Large intestine (tissue), 3 donors: Measurements from ENCODE around the gene MYL5. TPM values are rescaled to one million over a fixed set of nuclear protein-coding genes. Genes with fewer than 3 reads are reported as not detected.
A peak's percentile ranks its signal among the peaks of the same experiment; 100 is the strongest.

Source experiments
- DNase-seq, 2 donors: peaks; one replicate each; pipeline versions ENCODE4 v3.0.0 to v3.0.0-alpha.2; 2013
- H3K27ac ChIP-seq: one replicate; pipeline ENCODE4 v1.5.1; 2013; ENCODE audit warnings: low read length
- H3K27me3 ChIP-seq: 2 replicates; pipeline ENCODE4 v1.6.1; 2013; ENCODE audit warnings: low read length; ENCODE audit not compliant: control insufficient read depth, insufficient read depth
- H3K36me3 ChIP-seq: 2 replicates; pipeline ENCODE4 v1.6.1; 2013; ENCODE audit warnings: low read length; ENCODE audit not compliant: control insufficient read depth, insufficient read depth
- H3K4me1 ChIP-seq: one replicate; pipeline ENCODE4 v1.6.1; 2013; ENCODE audit warnings: low read length; ENCODE audit not compliant: control insufficient read depth, insufficient read depth
- H3K4me3 ChIP-seq: one replicate; pipeline ENCODE4 v1.5.1; 2013; ENCODE audit warnings: low read length
- H3K9me3 ChIP-seq: one replicate; pipeline ENCODE4 v1.6.1; 2013; ENCODE audit warnings: mild to moderate bottlenecking, low read depth, low read length, moderate library complexity; ENCODE audit not compliant: control insufficient read depth
- WGBS: methylation state at CpG from one replicate; pipeline ENCODE4 v1.1.5; 2013; ENCODE audit warnings: low lambda C conversion rate; ENCODE audit not compliant: insufficient coverage; 5-methylcytosine and 5-hydroxymethylcytosine counted together
- polyA plus RNA-seq: library from polyadenylated mRNA; unstranded; fragments of 120-200 nt; gene quantifications from one replicate; pipeline ENCODE4 v1.2.1, GENCODE V29; 2013

Gene MYL5
- polyA plus RNA-seq, 1 donor, result 56.4 TPM

- peak in 1 of 2 donors; percentile 49 for DNase-seq
- H3K27me3 ChIP-seq, result no peaks in the 10 kb centered on the region
- peaks cover 11% of the 10 kb centered on the region for H3K9me3 ChIP-seq
- H3K4me3 ChIP-seq, result peak overlapping the region; percentile 4
- H3K27ac ChIP-seq, result no peak overlapping the region
- peaks cover 44% of the 10 kb centered on the region for H3K4me1 ChIP-seq
- no peaks in the 10 kb centered on the region for H3K36me3 ChIP-seq
- no CpG with 5 or more reads among the region's 58 CpGs for WGBS
Observed at GRCh38 chr4:681736-682451, 7.6 kb downstream of the MYL5 start.

DNA sequence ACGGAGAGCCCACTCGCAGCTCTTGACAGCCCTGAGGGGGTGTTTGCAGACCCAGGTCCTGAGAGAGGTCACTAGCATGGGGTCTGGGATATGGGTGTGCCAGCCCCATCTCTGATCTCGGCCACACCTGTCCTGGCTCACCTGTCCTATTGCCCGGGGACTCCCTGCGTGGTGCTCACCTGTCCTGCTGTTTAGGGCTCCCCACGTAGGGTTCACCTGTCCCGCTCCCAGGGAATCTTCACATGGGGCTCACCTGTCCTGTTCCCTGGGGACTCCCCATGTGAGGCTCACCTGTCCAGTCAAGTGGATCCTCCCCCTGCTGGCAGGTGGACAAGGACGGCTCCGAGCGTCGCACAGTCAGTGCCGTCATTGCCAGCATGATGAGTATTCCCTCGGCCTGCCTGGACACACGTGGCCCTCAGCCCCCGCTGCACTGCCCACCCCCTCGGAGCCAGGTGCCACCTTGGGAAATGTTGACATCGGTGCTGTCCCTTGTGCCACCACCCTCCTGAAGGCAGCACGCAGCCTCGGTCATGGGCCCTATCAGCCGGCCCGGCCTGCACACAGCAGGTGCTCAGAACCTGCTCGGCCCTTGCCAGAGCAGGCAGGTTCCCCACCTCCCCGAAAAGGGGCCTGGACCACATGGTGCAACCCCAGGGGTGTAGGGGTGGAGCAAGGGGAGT lies 8.3 kb downstream of the MYL5 start:
- H3K27me3 ChIP-seq, result no peaks in the 10 kb centered on the region
- H3K4me3 ChIP-seq, result no peak overlapping the region
- no peaks in the 10 kb centered on the region for H3K36me3 ChIP-seq
- no CpG with 5 or more reads among the region's 23 CpGs for WGBS
- DNase-seq, result no peak
- H3K4me1 ChIP-seq, result peaks cover 44% of the 10 kb centered on the region
- no peak overlapping the region for H3K27ac ChIP-seq
- peaks cover 11% of the 10 kb centered on the region for H3K9me3 ChIP-seq

GRCh38 chr4:683247-683897 lies 9.0 kb downstream of the MYL5 start:
- no peaks in the 10 kb centered on the region for H3K27me3 ChIP-seq
- no CpG with 5 or more reads among the region's 25 CpGs for WGBS
- H3K4me1 ChIP-seq, result peaks cover 39% of the 10 kb centered on the region

GRCh38 chr4:683982-684622 lies 9.8 kb downstream of the MYL5 start:
- H3K36me3 ChIP-seq, result no peaks in the 10 kb centered on the region
- H3K27me3 ChIP-seq, result peaks cover 2% of the 10 kb centered on the region
- H3K9me3 ChIP-seq, result peaks cover 11% of the 10 kb centered on the region
- H3K4me1 ChIP-seq, result peaks cover 42% of the 10 kb centered on the region
- WGBS, result no CpG with 5 or more reads among the region's 19 CpGs
- peak; percentile 70 to 75 for DNase-seq
- H3K4me3 ChIP-seq, result no peak overlapping the region
- no peak overlapping the region for H3K27ac ChIP-seq

More at GRCh38 chr4:683247-683897, 9.0 kb downstream of the MYL5 start:
- no peak for DNase-seq
- Histone ChIP-seq H3K27ac (no peak overlapping the region), H3K9me3 (peaks cover 11% of the 10 kb centered on the region), H3K36me3 (no peaks in the 10 kb centered on the region), H3K4me3 (no peak overlapping the region)

- no peak overlapping the region for H3K27ac ChIP-seq
- no peaks in the 10 kb centered on the region for H3K36me3 ChIP-seq
- no peak overlapping the region for H3K4me3 ChIP-seq
- no CpG with 5 or more reads among the region's 21 CpGs for whole genome bisulfite sequencing
- H3K9me3 ChIP-seq, result peaks cover 11% of the 10 kb centered on the region
- H3K27me3 ChIP-seq, result peaks cover 2% of the 10 kb centered on the region
- peaks cover 48% of the 10 kb centered on the region for H3K4me1 ChIP-seq
- no peak for DNase-seq
Observed at GRCh38 chr4:684623-685327, 10.4 kb downstream of the MYL5 start.

DNA sequence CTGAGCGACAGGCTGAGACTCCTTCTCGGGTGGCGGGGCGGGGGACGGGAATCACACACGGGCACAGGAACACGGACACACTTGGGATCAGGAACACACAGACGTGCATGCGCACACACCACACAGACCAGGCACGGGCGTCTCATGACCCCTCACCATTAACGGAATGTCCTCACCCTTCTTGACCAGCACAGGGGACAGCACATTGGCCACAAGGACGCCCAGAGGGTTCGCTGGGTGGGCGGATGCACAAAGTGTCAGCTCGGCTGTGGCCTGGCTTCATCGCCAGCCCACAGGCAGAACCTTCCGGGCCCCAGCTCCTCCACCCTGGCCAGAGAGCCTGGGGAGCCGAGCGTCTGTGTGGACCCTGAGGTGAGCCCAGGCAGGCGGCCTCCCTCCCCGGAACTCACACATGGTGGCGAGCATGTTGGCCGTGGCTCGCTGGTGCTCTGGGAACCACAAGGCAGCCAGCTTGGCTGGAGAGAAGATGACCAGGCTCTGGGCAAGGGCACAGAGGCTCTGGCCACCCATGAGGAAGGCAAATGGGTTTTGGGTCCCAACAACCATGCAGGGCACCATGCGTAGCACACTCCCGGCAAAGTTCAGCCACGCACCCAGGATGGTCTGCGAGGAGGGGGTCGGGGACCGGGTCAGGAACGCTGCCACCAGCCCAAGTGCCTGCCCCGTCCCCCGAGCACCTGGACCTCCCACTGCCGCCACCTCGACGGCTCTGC lies 11.5 kb downstream of the MYL5 start:
- Histone ChIP-seq H3K4me1 (peaks cover 46% of the 10 kb centered on the region), H3K27ac (no peak overlapping the region), H3K36me3 (no peaks in the 10 kb centered on the region), H3K9me3 (peaks cover 7% of the 10 kb centered on the region), H3K4me3 (no peak overlapping the region), H3K27me3 (peaks cover 2% of the 10 kb centered on the region)
- no peak for DNase-seq
- WGBS, result no CpG with 5 or more reads among the region's 37 CpGs

- no CpG with 5 or more reads among the region's 31 CpGs for WGBS
- no peaks in the 10 kb centered on the region for H3K36me3 ChIP-seq
- no peak overlapping the region for H3K27ac ChIP-seq
- H3K9me3 ChIP-seq, result peaks cover 7% of the 10 kb centered on the region
- peaks cover 2% of the 10 kb centered on the region for H3K27me3 ChIP-seq
- no peak for DNase-seq
- no peak overlapping the region for H3K4me3 ChIP-seq
- peaks cover 43% of the 10 kb centered on the region for H3K4me1 ChIP-seq
Observed at GRCh38 chr4:686413-687040, 12.2 kb downstream of the MYL5 start.

DNA sequence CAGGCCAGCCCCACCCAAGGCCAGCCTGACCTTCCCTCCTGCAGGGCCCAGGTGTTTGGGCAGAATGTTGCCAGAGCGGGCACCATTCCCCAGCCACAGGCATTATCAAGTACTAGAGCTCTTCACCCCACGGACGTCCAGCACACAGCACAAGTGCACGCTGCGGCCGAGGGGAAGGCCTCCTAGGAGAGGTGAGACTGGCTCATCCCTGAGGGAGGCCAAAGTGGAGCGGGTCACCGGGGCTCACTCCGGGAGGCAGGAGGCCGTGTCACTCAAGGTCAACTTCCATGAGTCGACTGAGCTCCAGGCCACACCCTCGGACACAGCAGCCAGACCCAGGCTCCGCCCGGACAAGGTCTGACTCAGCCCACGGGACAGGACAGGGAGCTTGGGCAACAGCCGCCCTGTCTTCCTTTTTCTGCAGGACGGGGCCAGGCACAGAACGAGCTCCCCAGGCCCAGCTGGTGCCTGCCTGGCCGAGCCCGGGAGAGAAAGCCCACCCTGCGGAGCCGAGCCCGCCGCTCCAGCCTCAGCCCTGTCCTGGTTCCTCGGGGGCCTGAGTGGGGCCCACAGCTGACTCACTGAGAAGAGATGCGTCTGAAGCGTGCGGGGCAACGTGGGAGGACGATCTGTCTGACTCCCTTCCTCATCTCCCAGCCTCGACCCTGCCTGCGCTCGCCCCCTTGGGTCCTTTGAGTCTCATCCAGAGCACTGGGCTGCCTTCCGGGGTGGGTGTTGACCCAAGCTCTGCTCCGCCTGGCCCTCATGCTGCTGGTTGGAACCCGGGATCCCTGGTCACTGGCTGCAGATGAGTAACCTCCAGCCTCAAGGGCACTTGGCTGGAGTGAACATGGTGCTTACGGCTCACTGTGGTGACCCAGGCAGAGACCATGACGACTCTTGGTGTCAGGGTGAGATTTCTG lies 13.0 kb downstream of the MYL5 start:
- peak; percentile 82 to 86 for DNase-seq
- peaks cover 2% of the 10 kb centered on the region for H3K27me3 ChIP-seq
- no peak overlapping the region for H3K4me3 ChIP-seq
- peaks cover 36% of the 10 kb centered on the region for H3K4me1 ChIP-seq
- WGBS, result no CpG with 5 or more reads among the region's 38 CpGs
- H3K9me3 ChIP-seq, result peaks cover 7% of the 10 kb centered on the region
- no peak overlapping the region for H3K27ac ChIP-seq
- no peaks in the 10 kb centered on the region for H3K36me3 ChIP-seq
